Measurements from ENCODE around the gene TCP11L2. TPM values are rescaled to one million over a fixed set of nuclear protein-coding genes. Genes with fewer than 3 reads are reported as not detected.
A peak's percentile ranks its signal among the peaks of the same experiment; 100 is the strongest.

The TCP11L2 gene
- total and polyA plus RNA-seq, 9 of the 15 experiments (the other 6 are each of a cell fraction or from before 2014, with no cell fraction given), result 0.39 to 4.5 (median 1.3) TPM

GRCh38 chr12:106358396-106359241 is 56.1 kb downstream of the TCP11L2 start (continued):
- no peak for TF ChIP-seq TEAD2 (tag; IDR thresholded peaks at IDR 0.05)
- TF ChIP-seq PATZ1 (CRISPR knock-in tag; IDR thresholded peaks at IDR 0.05; ENCODE audit: borderline replicate concordance), result no peak
- TF ChIP-seq POLR2B (IDR thresholded peaks at IDR 0.05; ENCODE audit: low read depth, partially characterized antibody), result no peak
- TF ChIP-seq ZMIZ1 (IDR thresholded peaks at IDR 0.05; ENCODE audit: low read depth in 2 of 2, low read length in 2 of 2), result peak in 1 of 2 experiments; percentile 76; a peak in 1 of 4 replicates
- TF ChIP-seq ZNF239 (CRISPR knock-in tag; IDR thresholded peaks at IDR 0.05), result no peak
- peak; percentile 74 for TF ChIP-seq SMAD4 (CRISPR knock-in tag; conservative IDR thresholded peaks at IDR 0.05)
- TF ChIP-seq ZBTB7A (IDR thresholded peaks at IDR 0.05; ENCODE audit: borderline replicate concordance, control insufficient read depth, low read depth, low read length), result no peak
- TF ChIP-seq POLR2AphosphoS2 (IDR thresholded peaks at IDR 0.05; ENCODE audit: low read length), result no peak
- no peak for TF ChIP-seq ZNF445 (CRISPR knock-in tag; IDR thresholded peaks at IDR 0.05; ENCODE audit: low read depth)
- TF ChIP-seq MAZ (CRISPR knock-in tag; conservative IDR thresholded peaks at IDR 0.05 in 1 of 2, IDR thresholded peaks at IDR 0.05 in 1 of 2), result no peak
- TF ChIP-seq ZNF212 (CRISPR knock-in tag; IDR thresholded peaks at IDR 0.05), result no peak
- TF ChIP-seq FOXO4 (CRISPR knock-in tag; IDR thresholded peaks at IDR 0.05), result no peak
- TF ChIP-seq CCAR2 (IDR thresholded peaks at IDR 0.05; ENCODE audit: low read depth, low read length), result no peak
- TF ChIP-seq HOMEZ (CRISPR knock-in tag; IDR thresholded peaks at IDR 0.05), result no peak
- peak; percentile 81 for TF ChIP-seq BCOR (IDR thresholded peaks at IDR 0.05)
- TF ChIP-seq E2F1 (CRISPR knock-in tag; IDR thresholded peaks at IDR 0.05), result no peak
- TF ChIP-seq MTA3 (IDR thresholded peaks at IDR 0.05; ENCODE audit: borderline replicate concordance), result no peak
